ENCODE data around the gene ZNF174.

DNA sequence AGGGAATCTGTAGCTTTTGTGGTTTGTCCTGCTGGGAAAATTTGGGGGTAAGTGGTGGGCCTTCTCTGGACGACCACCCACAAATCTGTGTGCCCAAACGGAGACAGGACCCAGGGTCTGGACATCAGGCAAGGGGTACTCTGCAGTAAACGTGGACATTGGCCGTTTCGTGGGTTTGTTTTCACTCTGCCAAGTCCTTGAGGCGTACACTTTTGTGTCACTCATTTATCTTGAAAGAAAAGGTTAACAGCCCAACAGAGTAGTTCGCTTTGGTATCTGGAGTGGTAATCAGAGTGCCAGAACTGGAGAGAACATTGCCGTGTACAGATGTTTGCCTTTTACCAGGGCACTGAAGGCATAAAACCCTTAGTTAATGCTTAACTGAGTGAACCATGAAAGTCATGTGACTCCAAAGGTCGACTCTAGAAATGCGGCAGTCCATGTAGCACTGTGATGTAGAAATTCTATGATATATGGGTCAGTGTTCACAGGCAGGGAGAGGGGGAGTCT, 57.9 kb downstream of the ZNF174 start:
- TF ChIP-seq, protein P1, sequence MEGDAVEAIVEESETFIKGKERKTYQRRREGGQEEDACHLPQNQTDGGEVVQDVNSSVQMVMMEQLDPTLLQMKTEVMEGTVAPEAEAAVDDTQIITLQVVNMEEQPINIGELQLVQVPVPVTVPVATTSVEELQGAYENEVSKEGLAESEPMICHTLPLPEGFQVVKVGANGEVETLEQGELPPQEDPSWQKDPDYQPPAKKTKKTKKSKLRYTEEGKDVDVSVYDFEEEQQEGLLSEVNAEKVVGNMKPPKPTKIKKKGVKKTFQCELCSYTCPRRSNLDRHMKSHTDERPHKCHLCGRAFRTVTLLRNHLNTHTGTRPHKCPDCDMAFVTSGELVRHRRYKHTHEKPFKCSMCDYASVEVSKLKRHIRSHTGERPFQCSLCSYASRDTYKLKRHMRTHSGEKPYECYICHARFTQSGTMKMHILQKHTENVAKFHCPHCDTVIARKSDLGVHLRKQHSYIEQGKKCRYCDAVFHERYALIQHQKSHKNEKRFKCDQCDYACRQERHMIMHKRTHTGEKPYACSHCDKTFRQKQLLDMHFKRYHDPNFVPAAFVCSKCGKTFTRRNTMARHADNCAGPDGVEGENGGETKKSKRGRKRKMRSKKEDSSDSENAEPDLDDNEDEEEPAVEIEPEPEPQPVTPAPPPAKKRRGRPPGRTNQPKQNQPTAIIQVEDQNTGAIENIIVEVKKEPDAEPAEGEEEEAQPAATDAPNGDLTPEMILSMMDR (IDR thresholded peaks at IDR 0.05), result no peak
- no peak for TF ChIP-seq POLR2A (IDR thresholded peaks at IDR 0.05)

All from lower leg skin (tissue), 3 donors.